NCI-H345 treated with DMSO at 0.1 percent for 48 hours (cell line): ENCODE data around the gene PHEX.

Source experiments
- DNase-seq: peaks from one replicate; lab custom pipeline; 2025; ENCODE audit not compliant: unreplicated experiment; lab: John Stamatoyannopoulos, UW

The PHEX gene

GRCh38 chrX:22147214-22147613, 115.1 kb downstream of the PHEX start:
- DNase-seq: no peak

GRCh38 chrX:22147942-22148341, 115.8 kb downstream of the PHEX start:
- DNase-seq: no peak

GRCh38 chrX:22148565-22148964, 116.4 kb downstream of the PHEX start:
- no peak for DNase-seq

- no peak for DNase-seq
These were observed 118.2 kb downstream of the PHEX start for GRCh38 chrX:22150371-22150770.

GRCh38 chrX:22155126-22155525, 123.0 kb downstream of the PHEX start:
- no peak for DNase-seq

- no peak for DNase-seq
These were observed 126.9 kb downstream of the PHEX start for GRCh38 chrX:22159071-22159470.

- DNase-seq: no peak
These were observed 131.2 kb downstream of the PHEX start for GRCh38 chrX:22163326-22163725.

- DNase-seq: no peak
These were observed 132.8 kb downstream of the PHEX start for GRCh38 chrX:22164770-22165388.

- DNase-seq: no peak
These were observed 133.8 kb downstream of the PHEX start for GRCh38 chrX:22165732-22166457.

- DNase-seq: no peak
These were observed 139.3 kb downstream of the PHEX start for GRCh38 chrX:22171287-22172060.

GRCh38 chrX:22173966-22174365, 141.8 kb downstream of the PHEX start:
- DNase-seq: no peak

- no peak for DNase-seq
These were observed 145.9 kb downstream of the PHEX start for GRCh38 chrX:22177950-22178515.

GRCh38 chrX:22184096-22184495, 152.0 kb downstream of the PHEX start:
- DNase-seq: no peak

- no peak for DNase-seq
These were observed 154.0 kb downstream of the PHEX start for GRCh38 chrX:22186165-22186564.

- peak; percentile 33 for DNase-seq
These were observed 160.4 kb downstream of the PHEX start for GRCh38 chrX:22192419-22193060.

GRCh38 chrX:22193851-22194659, 161.9 kb downstream of the PHEX start:
- no peak for DNase-seq

GRCh38 chrX:22194660-22194945, 162.5 kb downstream of the PHEX start:
- DNase-seq: no peak

- DNase-seq: no peak
These were observed 164.0 kb downstream of the PHEX start for GRCh38 chrX:22196149-22196548.

- no peak for DNase-seq
These were observed 170.1 kb downstream of the PHEX start for GRCh38 chrX:22202251-22202650.

GRCh38 chrX:22203186-22203585, 171.1 kb downstream of the PHEX start:
- no peak for DNase-seq

- no peak for DNase-seq
These were observed 174.7 kb downstream of the PHEX start for GRCh38 chrX:22206781-22207180.
